ENCODE results near the gene VPS16. TPM values are rescaled to one million over a fixed set of nuclear protein-coding genes. Genes with fewer than 3 reads are reported as not detected.

The VPS16 gene
- total RNA-seq, 2 experiments from 2014 or later: 44.7 to 45.0 TPM

Other genes with a start within 250 kb of the VPS16 start
- 100 to 1,000 TPM; 887 to 915 TPM for gene NOP56, start 188.1 kb upstream of the VPS16 start, total RNA-seq
- 100 to 1,000 TPM; 137 to 142 TPM for gene IDH3B, start 176.5 kb upstream of the VPS16 start, total RNA-seq
- under 1 TPM; 0.61 to 0.74 TPM for gene EBF4, start 148.0 kb upstream of the VPS16 start, total RNA-seq
- gene CPXM1, start 40.1 kb upstream of the VPS16 start, total RNA-seq: 1 to 10 TPM; 1.6 to 1.7 TPM
- gene C20orf141, start 25.8 kb upstream of the VPS16 start, total RNA-seq: not detected
- not detected for gene TMEM239, start 24.4 kb upstream of the VPS16 start, total RNA-seq
- 10 to 100 TPM; 33.9 to 35.8 TPM for gene PCED1A, start 90 bp upstream of the VPS16 start, total RNA-seq
- gene PTPRA, start 32.7 kb downstream of the VPS16 start, total RNA-seq: 10 to 100 TPM; 47.7 to 48.4 TPM
- under 1 TPM; 0.75 to 0.99 TPM for gene GNRH2, start 202.9 kb downstream of the VPS16 start, total RNA-seq
- gene MRPS26, start 205.3 kb downstream of the VPS16 start, total RNA-seq: 10 to 100 TPM; 90.2 to 90.7 TPM
- under 1 TPM in 1 of 2 experiments, not detected in 1; 0.46 TPM for gene OXT, start 230.9 kb downstream of the VPS16 start, total RNA-seq
- not detected for gene AVP, start 244.0 kb downstream of the VPS16 start, total RNA-seq

All from activated CD8-positive, alpha-beta memory T cell treated with anti-CD3 and anti-CD28 coated beads for 36 hours (primary cell).